ENCODE data around the gene MGMT.

MGMT gene

DNA sequence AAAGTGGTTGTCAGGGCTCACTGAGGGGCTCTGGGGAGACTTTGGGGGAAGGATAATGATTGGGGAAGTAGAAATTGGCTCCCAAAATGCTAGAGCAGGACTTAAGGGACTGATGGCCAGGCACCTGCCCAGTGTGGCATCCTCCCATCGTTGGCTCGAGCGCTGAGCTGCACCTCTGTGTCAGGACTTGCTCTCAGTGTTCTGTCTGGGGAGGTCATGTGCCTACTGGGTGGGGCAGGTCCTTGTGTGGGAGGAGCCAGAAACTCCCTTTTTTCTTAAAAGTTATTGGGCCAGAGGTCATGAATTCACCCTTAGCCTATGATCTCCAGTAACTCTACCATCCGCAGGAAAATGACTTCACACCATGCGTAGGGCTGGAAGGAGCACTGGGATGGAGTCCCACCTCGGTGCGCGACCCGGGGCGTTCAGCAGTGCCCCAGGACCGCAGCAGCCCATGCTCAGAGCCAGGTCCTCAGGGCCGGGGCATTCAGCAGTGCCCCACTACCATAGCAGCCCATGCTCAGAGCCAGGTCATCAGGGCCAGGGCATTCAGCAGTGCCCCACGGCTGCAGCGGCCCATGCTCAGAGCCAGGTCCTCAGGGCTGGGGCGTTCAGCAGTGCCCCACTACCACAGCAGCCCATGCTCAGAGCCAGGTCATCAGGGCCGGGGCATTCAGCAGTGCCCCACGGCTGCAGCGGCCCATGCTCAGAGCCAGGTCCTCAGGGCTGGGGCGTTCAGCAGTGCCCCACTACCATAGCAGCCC lies 275.1 kb downstream of the MGMT start:
- H3K4me1 Mint-ChIP-seq (ENCODE audit: low read depth): no peaks in the 10 kb centered on the region
- no peaks in the 10 kb centered on the region for H3K27me3 Mint-ChIP-seq (ENCODE audit: low read depth)
- H3K36me3 Mint-ChIP-seq (ENCODE audit: low read depth): no peaks in the 10 kb centered on the region
- no peak overlapping the region for H3K4me3 Mint-ChIP-seq
- peaks cover 33% of the 10 kb centered on the region for H3K9me3 Mint-ChIP-seq
- H3K27ac Mint-ChIP-seq: no peak overlapping the region

DNA sequence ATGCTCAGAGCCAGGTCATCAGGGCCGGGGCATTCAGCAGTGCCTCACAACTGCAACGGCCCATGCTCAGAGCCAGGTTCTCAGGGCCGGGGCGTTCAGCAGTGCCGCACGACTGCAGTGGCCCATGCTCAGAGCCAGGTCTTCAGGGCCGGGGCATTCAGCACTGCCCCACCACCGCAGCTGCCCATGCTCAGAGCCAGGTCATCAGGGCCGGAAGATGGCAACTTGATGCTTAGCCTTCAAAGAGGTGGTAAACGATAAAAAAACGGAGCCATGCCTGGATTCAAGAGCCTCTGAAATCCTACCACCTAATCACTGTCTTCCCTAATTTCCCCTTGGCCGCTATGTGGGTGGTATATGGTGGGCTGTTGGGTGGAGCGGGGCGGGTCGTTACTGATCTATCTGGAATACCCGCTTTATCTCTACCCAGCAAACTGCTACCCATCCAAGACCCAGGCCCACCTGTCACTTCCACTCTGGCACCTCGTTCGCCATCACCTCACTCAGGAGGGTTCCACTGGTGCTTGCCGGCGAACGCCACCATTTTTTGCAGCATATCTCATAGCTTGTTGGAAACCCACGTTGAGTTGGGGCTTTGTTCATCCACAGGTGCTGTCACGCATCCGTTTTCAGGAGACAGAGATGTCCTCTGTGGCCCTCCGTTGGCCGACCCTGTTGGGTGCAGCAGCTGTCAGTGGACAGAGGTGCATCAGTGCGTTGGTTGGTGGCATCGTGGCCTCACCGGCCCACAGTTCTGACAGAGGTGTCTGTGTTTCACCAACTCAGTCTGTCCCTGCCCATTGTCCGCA lies 275.9 kb downstream of the MGMT start:
- no peak overlapping the region for H3K27ac Mint-ChIP-seq
- H3K9me3 Mint-ChIP-seq: peaks cover 33% of the 10 kb centered on the region
- no peaks in the 10 kb centered on the region for H3K36me3 Mint-ChIP-seq (ENCODE audit: low read depth)
- no peaks in the 10 kb centered on the region for H3K4me1 Mint-ChIP-seq (ENCODE audit: low read depth)
- no peaks in the 10 kb centered on the region for H3K27me3 Mint-ChIP-seq (ENCODE audit: low read depth)
- H3K4me3 Mint-ChIP-seq: no peak overlapping the region

DNA sequence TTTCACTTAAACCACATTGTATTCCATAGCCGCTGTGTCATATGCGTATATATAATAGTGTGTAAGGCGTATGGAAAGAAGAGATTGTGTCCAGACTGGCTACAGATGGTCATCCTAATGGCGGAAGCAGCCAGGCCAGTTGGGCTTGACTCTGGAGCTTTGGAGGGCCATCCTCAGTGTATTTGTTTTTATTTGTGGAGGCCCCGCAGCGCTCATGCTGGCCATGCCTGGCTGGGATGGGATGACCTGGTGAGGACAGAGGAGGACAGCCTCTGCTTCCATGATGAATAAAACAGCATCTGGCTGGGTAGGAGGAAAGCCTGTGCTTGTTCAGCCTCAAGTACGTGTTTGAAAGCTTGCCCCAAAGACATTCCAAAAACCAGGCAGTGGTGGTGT lies 276.7 kb downstream of the MGMT start:
- no peaks in the 10 kb centered on the region for H3K27me3 Mint-ChIP-seq (ENCODE audit: low read depth)
- H3K4me3 Mint-ChIP-seq: no peak overlapping the region
- H3K27ac Mint-ChIP-seq: no peak overlapping the region
- H3K36me3 Mint-ChIP-seq (ENCODE audit: low read depth): no peaks in the 10 kb centered on the region
- no peaks in the 10 kb centered on the region for H3K4me1 Mint-ChIP-seq (ENCODE audit: low read depth)
- H3K9me3 Mint-ChIP-seq: peaks cover 35% of the 10 kb centered on the region

DNA sequence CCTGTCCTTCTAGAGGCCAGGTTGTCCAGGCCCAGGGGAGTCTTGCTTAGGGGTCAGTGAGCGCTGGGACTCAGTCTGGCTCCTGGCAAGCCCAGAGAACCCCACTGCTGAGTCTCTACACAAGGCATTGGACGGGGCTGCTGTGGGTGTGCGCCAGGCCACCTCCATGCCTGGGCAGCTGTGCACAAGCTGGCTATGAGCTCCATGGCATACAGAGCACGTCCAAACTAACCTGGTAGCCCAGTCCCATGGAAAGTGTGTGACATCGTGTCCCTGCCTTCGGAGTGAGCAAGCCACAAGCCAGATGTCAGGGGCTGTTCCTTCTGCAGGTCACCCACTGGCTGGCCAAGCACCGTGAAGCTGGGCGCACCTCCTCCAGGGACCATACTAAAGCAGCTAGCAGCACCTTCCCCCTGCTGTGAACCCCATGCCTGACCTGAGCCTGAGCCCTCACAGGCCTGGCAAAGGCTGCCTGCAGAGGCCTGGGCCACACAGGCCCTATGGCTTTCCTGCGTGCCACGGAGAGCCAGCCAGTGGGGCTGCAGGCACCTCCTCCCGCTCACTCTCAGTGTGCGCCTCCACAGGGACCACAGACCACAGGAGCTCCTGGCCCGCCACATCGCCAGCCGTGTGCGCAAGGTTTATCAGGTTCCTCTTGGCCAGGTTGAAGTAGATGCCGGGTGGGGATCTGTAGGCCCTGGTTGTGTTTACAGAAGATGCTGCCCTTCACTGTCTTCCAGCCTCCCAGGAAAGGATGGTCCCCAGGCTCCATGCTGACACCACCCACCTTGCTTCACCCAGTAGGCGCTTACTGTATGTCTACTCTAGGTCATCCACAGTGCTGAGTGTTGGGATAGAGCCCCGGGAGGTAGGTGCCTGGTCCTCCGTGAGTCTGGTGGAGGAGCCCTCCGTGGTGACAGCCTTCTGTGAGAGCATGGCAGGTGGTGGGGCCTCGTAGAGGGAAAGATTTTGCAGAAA lies 277.4 kb downstream of the MGMT start:
- Mint-ChIP-seq H3K9me3 (peaks cover 35% of the 10 kb centered on the region), H3K4me3 (no peak overlapping the region), H3K27ac (no peak overlapping the region), H3K27me3 (ENCODE audit: low read depth) (no peaks in the 10 kb centered on the region), H3K36me3 (ENCODE audit: low read depth) (no peaks in the 10 kb centered on the region), H3K4me1 (ENCODE audit: low read depth) (no peaks in the 10 kb centered on the region)

DNA sequence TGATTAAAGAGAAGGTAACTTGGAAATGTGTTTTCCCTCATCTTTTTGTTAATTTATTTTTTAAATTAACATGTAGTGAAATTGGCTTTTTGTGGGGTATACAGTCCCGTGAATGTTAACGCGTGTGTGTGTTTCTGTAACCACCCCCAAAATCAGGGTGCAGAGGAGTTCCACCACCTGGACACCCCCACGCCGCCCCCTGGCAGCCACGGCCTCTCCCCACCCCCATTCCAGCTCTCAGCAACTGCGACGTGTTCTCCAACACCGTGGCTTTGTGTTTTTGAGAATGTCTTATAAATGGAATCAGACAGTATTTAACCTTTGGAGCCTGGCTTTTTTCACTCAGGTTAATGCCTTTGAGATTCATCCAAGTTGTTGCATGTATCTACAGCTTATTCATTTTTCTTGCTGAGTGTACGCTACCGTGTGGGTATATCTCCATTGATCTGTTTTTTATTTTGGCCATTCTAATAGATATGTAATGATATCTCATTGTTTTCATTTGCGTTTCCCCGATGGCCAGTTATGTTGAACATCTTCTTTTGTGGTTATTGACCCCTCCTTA lies 278.2 kb downstream of the MGMT start:
- no peaks in the 10 kb centered on the region for H3K36me3 Mint-ChIP-seq (ENCODE audit: low read depth)
- no peaks in the 10 kb centered on the region for H3K4me1 Mint-ChIP-seq (ENCODE audit: low read depth)
- no peaks in the 10 kb centered on the region for H3K27me3 Mint-ChIP-seq (ENCODE audit: low read depth)
- H3K9me3 Mint-ChIP-seq: peaks cover 30% of the 10 kb centered on the region
- no peak overlapping the region for H3K27ac Mint-ChIP-seq
- no peak overlapping the region for H3K4me3 Mint-ChIP-seq

DNA sequence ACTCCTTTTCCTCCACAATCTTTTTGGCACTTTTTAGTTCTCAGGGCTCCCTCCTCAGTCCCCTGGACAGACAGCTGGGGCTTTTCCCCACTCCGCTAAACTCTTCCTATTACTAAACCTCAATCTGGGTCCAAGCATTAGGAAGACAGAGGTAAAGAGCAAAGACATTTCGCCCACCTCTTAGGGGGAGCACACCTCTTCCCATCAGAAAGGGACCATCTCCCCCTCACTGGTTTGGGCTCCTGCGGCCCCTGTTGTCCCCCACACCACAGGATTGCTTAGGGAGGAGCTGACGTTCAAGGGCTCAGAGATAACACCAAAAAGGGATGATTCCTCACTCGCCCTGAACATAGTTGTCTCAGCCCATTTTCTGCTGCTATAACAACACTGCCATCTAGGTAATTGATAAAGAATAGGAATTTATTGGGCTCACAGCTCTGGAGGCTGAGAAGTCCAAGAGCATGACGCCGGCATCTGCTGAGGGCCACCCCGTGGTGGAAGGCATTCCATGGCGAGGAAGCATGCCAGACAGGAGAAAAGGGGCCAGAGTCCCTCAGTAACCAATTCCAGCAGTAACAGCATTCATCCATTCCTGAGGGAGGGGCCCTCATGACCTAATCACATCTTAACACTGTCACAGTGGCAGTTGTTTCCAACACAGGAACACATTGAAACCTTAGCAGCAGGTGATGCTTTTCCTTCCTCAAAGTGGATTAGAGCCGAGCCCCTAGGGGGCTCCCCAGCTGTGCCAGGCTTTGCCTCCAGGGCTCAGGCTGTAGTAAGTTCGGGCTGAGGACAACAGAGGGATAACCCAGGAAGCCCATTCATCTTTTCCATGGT lies 287.4 kb downstream of the MGMT start:
- Mint-ChIP-seq H3K4me1 (ENCODE audit: low read depth) (peaks cover 6% of the 10 kb centered on the region), H3K27ac (no peak overlapping the region), H3K9me3 (peaks cover 20% of the 10 kb centered on the region), H3K36me3 (ENCODE audit: low read depth) (no peaks in the 10 kb centered on the region), H3K4me3 (no peak overlapping the region), H3K27me3 (ENCODE audit: low read depth) (no peaks in the 10 kb centered on the region)

DNA sequence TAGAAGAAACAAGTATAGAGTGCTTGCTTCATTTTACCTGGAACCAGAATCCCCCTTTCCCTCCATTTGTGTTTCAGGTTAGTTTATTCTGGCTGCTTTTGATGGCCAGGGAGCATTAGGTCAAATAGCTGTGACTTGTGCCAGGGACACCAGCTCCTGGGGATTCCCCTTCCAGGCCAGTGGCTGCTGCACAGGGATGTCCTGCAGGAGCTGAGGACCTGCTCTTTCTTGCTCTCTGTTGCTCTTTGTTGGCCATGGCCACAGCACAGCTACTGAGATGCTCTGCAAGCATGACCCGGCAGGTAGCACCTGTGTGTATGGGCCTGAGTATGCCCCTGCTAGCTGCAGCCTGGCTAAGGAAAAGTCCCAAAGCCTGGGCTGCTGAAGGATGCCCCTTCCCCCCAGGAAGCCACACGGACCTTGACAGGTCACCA lies 288.1 kb downstream of the MGMT start:
- no peak overlapping the region for H3K4me3 Mint-ChIP-seq
- H3K27me3 Mint-ChIP-seq (ENCODE audit: low read depth): no peaks in the 10 kb centered on the region
- peaks cover 6% of the 10 kb centered on the region for H3K4me1 Mint-ChIP-seq (ENCODE audit: low read depth)
- no peak overlapping the region for H3K27ac Mint-ChIP-seq
- H3K9me3 Mint-ChIP-seq: peaks cover 17% of the 10 kb centered on the region
- no peaks in the 10 kb centered on the region for H3K36me3 Mint-ChIP-seq (ENCODE audit: low read depth)

DNA sequence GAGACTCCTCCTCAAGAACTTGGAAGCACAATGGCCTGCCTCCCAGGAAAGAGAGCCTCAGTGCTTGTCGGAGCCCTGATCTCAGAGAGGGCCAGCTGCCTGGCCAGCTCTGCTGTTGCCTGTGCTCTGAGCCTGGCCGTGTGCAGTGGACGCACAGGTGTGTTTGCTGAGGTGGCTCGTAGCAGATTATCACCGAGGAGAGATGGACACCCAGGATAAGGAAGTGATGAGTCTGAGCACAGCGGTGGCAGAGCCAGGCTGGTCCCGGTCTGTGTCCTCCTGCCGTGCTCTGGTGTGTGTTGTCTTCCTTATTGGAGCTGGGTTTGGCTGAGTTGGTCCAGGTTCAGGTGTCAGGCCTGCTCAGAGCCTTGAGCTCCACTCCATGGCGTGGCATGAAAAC lies 288.6 kb downstream of the MGMT start:
- Mint-ChIP-seq H3K4me3 (no peak overlapping the region), H3K27ac (no peak overlapping the region), H3K27me3 (ENCODE audit: low read depth) (no peaks in the 10 kb centered on the region), H3K36me3 (ENCODE audit: low read depth) (no peaks in the 10 kb centered on the region), H3K4me1 (ENCODE audit: low read depth) (peaks cover 6% of the 10 kb centered on the region), H3K9me3 (peaks cover 17% of the 10 kb centered on the region)

DNA sequence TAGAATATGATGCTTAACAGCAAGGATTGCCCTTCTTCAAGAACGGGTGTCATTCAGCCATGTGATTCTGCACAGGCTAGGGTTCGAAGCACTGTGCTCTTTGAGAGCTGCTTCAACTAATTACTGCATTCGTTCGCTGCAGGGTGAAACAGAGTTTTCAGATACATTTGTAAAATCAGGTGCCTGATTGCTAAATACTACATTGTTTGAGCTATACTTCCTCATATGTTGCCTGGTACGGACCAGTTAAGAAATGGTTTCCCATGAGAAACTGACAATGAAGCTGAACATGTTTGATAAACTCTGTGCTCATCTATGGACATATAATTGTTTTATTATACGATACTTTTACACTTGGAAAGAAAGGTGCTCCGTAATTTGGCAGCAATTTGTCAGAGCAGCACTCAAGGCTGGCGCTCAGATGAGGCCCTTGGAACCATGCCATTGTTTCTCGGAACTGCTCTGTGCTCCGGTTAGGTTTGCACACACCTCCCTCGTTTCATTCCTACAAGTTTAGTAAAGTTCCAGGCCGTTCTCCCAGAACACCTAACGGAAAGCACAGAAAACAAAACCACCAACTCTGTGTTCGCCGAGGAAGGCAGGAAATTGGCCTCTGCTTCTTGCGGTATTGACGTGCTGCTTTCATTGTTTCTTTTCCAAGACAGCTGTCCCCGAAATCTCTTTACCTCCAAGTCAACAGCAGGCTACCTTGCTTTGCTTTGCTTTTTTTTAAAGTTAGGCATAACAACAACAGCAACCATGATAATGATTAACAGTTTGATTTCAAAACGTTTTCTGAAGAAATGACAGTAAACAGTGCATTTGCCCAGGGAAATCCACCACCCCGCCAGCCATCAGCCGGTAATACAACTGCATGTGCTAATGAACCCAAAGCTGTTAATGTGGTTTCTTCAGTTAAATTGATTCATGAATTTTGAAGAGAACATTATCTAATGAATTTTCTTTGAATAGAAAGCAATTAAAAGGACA lies 290.2 kb downstream of the MGMT start:
- Mint-ChIP-seq H3K4me1 (ENCODE audit: low read depth) (peaks cover 6% of the 10 kb centered on the region), H3K9me3 (peaks cover 12% of the 10 kb centered on the region), H3K27ac (no peak overlapping the region), H3K4me3 (peak overlapping the region; percentile 44), H3K27me3 (ENCODE audit: low read depth) (no peaks in the 10 kb centered on the region), H3K36me3 (ENCODE audit: low read depth) (no peaks in the 10 kb centered on the region)

DNA sequence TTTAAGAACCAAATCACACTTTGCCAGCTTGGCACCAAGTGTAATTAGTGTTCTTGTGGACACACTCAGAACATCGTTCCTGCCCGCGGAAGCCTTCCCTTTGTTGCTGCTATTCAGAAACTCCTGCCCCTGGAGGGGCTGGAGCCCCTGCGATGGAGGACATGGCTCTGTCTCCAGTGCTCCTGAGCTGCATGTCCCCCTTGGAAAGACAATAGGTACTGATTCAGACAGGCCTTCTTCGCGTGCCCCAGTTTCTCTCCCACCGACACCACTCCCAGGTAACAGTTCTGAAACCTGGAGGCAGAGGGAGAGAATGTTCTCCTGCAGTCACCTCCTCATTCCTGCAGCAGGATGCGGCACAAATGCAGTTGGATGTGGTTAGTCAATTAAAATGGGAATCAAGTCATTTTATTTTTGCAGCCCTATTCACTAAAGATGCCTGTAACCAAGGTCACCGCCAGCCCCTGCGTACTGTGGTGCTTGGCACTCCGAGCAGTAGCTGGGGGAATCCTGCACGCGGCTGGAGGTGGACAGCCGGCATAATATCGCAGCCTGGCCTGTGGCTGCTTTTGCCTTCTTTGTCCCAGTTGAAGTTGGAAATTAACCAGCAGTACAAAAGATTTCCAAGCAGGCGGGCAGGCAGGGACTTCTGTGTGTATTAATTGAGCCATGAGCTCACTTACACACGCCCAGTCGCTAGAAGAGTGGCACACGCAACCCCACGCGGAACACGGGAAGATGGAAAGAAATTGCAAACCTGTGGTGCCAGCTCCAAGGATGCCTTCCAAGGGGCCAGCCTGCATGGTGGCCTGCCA lies 291.4 kb downstream of the MGMT start:
- Mint-ChIP-seq H3K36me3 (ENCODE audit: low read depth) (no peaks in the 10 kb centered on the region), H3K4me1 (ENCODE audit: low read depth) (peaks cover 6% of the 10 kb centered on the region), H3K9me3 (peaks cover 5% of the 10 kb centered on the region), H3K4me3 (no peak overlapping the region), H3K27ac (no peak overlapping the region), H3K27me3 (ENCODE audit: low read depth) (no peaks in the 10 kb centered on the region)

DNA sequence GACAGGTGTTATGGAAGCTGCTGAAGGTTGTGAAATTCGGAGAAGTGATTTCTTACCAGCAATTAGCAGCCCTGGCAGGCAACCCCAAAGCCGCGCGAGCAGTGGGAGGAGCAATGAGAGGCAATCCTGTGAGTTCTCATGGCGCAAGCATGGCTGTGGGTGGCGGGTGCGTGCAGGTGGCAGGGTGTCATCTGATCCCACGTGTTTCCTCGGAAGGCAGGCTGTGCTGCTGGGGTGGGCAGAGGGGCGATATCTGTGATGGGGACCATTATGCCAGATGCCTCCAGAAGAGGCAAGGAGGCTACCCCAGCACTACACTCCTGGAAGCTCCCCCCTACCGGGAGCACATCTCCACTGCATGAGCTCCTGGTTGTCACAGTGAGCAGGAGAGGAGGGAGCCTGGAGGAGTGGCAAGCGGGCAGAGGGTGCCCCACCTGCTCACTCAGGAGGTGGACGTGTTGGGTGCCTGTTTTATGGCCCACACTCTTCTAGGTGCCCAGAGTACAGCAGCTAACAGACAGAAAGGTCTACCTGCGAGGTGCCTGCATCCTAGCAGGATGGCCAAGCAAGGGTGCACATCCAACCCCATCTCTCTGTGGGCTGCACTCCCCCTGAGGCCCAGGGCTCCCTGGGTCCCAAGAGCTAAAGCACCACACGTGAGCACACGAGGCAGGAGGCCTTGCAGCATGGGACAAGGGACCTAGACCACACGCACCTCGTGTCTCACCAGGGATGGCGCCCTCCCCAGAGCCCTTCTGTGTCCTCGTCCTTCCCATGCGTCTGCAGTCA lies 292.4 kb downstream of the MGMT start:
- Mint-ChIP-seq H3K27me3 (ENCODE audit: low read depth) (no peaks in the 10 kb centered on the region), H3K27ac (no peak overlapping the region), H3K36me3 (ENCODE audit: low read depth) (no peaks in the 10 kb centered on the region), H3K9me3 (no peaks in the 10 kb centered on the region), H3K4me3 (no peak overlapping the region), H3K4me1 (ENCODE audit: low read depth) (peaks cover 6% of the 10 kb centered on the region)

All from T-helper 1 cell treated with Interleukin-12 subunit alpha and Interleukin-12 subunit beta and Interleukin-4 antibody, amounts not matched to agents 30 μg/mL and 1 μg/mL, for 36 hours (primary cell).